GM21447 (cell line): ENCODE results near the gene CTNNA2.

Source experiments
- ATAC-seq: cut with Tn5 transposase; IDR thresholded peaks from one replicate; pipeline ENCODE4 v1.9.1; 2021; ENCODE audit not compliant: unreplicated experiment

CTNNA2 gene

DNA sequence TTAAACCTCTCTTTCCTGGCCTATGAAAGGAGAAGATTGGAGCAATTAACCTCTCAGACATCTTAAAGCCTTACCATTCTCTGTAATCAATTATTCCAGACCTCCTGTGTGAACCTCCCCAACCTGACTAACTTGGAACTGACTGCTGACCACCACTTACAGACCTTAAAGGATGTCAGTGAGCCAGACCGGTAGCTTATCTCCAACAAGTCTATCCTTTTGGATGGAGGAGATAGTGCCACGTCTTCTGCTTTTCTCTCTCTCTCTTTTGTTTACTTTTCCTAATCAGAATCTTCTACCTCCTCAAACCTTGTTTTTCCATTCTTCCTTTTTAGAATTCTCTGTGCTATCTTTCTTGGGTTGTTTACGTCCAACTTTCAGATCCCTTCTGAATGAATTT lies 734.5 kb downstream of the CTNNA2 start:
- ATAC-seq: no peak

DNA sequence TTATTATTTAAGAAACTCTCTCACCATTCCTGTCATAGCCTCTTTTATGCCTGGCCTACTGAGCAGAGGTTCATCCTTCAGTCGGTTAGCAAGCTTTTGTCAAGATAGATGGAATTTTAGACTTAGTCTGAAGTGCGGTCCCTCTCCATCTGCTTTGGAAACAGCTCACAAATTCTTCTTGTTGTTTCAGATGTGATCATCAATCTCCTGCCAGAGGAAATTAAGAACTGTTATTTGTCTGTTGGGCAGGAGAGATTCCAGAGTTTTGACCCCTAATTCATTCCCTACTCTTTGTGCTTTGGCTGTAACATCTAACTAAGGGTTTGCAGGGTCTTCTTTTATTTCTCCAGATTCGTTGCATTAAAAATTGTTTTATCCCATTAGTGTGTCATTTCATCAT lies 735.3 kb downstream of the CTNNA2 start:
- ATAC-seq: no peak

DNA sequence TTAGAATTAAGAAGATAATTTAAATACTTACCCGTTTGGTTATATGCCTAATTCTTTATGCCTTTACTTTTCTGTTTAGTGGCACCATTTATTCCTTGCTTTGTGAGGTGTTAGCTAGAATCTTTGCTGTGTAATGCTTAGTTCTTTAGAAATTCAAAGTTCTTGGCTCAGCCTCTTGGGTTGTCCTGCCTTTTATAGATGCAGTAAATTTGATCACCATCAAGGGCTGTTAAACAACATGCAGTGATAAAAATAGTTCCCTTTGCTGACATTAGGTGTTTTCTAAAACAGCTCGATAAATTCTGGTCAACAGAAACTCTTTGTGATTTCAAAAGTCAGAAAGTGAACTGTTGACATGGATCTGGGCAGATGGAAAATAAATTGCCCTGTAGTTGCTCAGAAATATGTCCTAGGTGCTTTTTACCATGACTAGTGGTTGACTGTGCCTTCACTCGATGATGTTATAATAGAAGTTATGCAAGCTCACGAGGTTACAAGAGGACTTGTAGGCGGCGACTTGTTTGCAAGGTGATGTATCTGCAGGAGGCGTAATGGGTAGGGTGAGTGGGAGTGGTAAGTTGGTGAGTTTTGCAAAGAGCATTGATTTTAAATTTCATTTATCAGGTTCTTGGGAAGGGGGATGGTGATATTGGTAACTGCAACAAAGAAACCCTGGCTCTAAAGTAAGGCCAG lies 739.6 kb downstream of the CTNNA2 start:
- no peak for ATAC-seq

DNA sequence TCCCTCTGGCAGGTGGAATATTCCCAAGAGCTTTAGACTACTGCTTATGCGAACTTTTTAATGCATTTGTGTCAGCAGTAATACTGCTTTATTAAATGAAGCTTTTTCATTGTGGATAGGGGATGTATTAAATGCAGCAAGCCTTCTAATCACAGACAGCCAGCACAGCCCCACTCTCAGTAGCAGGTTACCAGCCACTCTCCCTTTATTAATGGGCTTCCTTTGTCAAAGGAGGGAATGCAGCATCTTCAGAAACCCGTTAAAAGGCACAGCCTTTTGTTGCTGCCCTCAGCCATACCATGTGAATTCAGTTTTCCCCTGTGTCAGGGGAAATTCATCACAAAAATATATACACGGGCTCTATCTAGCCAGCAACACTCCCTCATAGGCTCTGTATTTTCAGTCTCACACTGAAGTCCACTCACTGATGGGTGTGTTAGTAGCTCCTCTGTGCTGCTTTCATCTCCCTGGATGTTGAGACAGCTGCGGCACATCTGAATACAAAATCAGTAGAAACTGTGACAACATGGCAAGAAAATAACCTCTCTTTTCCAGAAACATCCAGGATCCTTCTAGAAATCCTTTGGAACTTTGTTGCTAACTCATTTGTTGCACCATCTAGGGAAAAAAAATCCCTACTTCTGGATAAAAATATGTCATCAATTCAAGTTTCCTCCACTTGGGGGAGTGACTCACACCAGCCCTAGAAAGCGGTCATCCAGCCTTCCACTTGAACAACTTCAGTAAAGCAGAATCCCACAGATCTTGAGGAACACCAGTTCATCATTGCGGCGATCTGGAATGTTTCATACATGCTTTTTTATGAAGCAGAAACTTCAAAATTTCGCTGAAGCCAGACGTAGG lies 743.3 kb downstream of the CTNNA2 start:
- no peak for ATAC-seq

DNA sequence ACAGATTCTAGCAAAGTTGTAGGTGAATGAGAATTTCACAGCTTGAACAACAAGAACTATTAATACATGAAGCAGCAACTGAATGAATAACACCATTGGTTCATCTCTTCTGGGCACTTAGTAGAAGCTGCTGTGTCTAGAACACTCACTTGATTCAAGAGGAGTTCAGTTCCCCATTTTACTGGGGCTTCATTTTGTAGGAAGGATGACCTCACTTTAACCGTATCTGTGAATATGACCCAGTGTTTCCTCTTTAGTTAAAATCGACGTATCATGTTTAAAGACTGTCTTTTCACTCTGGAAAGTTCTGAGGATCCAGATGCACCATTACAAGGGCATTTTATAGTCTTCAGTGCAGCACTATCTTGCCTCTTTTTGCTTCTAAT lies 743.9 kb downstream of the CTNNA2 start:
- no peak for ATAC-seq

DNA sequence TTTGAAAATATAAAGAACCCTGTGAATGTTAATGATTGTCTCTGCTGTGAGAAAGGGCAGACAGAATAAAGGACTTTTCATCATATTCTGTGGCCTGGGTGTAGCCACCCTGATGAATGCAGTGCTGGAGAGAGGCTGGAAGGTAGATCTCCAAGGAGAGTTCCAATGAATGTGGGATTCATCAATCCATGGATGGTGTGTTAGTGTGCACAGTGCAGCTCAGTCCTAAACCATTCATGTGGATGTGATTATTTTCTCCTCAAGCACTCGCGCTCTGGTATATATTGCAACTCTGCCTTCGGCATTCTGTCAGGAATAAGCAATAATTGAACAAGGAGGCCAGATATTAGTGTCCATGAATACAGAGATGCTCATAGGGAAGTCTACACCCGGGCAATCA lies 744.6 kb downstream of the CTNNA2 start:
- ATAC-seq: no peak

DNA sequence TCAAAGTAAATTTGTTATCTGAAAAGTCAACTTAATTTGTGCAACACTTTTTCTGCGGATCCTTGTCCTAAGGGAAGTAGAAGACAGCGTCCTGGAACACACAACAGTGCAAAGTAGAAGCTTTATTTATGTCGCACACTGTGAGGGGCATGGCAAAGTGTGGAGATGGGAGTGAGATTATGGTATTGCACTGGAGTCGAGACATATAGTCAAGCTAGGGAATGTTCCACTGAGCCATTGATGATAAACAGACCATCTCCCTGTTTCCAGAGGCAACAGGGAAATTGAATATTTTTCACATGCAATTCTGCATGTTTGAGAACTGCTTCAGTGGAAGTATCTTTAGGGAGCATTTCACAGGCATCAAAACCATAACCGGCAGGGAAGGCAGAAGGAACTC lies 745.5 kb downstream of the CTNNA2 start:
- ATAC-seq: no peak

DNA sequence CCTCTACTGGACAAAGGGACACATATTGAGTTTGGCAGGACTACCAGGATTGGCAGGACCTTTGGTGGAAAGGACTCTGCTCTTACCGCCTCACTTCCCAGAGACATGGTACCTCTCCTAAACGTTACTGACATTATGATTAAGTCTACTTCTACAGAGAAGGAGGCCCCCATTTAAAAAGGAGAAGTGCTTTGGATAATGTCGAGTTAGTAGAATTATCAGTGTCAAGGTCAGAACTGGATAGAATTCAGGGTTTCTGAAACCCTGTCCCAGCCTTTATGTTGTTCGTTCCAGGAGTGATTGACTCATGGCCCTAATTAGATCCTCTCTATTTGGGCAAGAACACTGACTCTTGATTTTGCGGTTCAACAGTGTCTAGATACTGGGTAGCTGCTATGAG lies 745.9 kb downstream of the CTNNA2 start:
- ATAC-seq: no peak

DNA sequence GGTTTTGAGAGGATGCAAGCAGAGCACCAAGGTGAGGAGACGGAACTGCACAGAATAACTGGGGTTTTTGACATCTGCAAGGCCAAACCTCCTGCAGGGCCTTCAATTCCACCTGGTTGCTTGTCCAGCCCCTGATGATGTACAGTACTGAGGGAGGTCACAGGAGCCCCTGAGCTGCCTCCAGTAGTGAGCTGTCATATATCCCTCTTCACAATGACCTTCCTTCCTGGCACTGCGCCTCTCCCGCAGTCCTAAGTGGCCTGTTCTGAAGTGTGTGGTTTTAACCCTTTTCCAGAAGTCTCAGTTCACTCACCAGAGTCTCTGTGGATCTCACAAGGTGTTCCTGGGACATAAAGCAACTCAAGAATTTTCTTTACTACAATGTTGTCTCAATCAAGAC lies 746.4 kb downstream of the CTNNA2 start:
- ATAC-seq: no peak

DNA sequence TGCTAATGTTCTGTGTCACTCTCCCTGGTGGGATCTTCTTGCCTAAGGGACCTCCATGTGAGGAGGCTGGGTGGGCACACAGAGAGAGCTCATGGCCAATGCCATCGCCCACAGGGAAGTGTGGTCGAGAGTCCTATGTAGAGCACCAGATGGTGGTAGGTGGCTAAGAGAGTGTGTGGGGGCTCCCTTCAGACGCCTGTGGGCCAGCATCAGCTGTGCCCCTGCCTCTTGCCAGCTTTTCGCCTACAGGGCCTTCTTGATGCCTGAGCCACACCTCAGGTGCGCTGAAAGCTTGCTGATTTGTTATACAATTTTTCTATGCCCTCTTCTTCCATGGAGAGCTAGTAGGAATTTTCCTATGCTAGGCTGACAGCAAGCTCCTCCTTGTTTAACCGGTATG lies 753.4 kb downstream of the CTNNA2 start:
- ATAC-seq: no peak

DNA sequence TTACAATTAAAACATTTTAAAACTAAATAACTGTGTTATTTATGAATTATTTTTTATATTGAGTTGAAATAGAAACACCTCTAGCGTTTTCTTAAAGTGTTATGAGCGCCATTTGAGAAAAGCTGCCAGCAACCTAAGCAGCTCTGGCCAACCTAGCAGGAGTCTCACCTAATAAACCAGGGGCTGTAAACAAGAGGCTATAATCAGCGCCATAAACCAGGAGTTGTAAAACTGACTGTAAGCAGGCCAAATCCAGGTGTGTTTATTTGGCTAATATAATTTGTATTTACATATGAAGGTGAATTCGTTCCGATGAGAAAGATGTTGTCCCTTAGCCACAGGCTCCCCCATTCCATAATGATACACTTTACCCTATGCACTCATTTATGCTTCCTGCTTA lies 757.0 kb downstream of the CTNNA2 start:
- no peak for ATAC-seq

DNA sequence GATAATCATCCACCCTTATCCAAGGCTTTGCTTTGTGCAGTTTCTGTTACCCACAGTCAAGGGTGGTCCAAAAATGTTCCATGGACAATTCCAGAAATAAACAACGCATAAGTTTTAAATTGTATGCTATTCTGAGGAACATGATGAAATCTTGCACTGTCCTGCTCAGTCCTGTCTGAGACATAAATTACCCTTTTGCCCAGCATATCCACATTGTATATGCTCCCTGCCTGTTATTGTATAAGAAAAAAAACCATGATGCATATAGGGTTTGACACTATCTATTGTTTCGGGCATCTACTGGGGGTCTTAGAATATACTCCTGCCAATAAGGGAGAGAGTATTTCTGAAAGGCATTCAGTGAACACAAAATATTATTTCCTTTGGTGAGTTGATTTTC lies 767.7 kb downstream of the CTNNA2 start:
- ATAC-seq: no peak

DNA sequence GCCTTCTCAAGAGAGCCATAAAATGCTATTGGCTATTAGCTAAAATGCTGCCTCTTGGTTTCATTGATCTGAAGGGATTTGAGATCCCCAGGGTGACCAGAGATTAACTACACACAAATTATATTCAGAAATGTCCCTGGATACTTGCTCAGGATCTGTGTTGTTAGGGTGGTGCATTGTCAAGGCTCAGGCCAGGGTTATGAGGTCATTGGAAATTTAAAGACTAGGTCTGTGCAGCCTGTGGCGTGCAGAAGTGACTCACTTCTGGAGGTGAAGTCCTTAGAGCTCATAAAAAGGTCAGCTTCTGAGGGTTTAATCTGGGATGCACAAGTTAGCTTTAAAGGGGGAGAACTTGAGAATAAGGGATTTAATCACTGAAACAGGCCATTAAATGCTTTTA lies 768.2 kb downstream of the CTNNA2 start:
- no peak for ATAC-seq

DNA sequence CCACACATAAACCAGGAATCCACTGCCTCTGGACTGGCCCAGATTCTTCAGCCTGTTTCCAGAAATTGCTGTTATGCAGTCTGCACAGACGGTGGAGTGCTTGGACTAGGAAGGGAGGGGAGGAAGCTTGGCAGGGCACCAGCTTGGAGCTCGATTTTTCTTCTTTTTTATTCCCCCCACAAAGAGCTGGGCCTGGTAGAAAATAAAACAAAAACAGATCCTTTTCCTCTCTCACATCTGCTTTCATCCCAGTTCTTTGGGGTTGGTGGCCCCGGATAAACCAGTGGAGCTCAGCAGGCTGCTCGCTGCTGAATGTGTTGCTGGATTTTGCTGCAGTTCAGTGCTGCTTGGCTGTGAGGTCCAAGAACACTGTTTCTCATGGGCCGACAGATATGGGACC lies 775.7 kb downstream of the CTNNA2 start:
- ATAC-seq: no peak

DNA sequence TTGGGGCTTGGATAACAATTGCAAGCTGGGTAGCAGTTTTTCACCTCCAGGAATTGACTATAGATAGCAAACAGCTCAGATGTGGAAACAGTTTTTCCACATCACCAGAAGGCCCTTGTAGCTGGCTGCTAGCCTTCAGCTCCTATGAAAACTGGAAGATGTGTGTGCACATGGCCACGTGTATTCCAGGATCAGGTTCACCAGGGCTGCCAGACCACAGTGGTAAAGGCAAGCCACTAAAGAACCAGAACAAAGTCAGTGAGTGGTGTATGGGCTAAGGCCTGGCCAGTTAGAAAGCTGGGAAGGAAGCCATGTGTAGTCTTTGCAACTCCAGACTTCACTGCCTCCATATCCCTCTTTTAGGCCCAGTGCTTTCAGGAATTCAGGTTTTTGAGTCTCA lies 778.8 kb downstream of the CTNNA2 start:
- no peak for ATAC-seq

DNA sequence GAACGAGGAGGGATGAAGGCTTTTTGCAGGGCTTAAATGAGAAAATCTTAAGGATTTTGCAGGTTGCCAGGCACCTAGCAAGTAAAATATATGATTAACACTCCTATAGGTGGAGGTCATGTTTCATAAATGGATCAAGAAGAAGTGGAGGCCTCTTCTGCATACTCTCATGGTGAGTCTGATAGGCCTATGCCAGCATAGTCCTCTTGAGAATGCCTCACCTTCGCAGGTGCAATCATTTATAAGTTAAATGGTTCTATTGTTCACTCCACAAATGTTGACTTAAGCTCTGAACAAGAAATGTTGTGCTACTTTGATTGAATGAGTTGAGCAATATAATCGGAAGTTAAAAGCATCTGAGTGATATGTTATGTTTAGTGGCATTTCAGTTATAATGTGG lies 779.6 kb downstream of the CTNNA2 start:
- no peak for ATAC-seq

DNA sequence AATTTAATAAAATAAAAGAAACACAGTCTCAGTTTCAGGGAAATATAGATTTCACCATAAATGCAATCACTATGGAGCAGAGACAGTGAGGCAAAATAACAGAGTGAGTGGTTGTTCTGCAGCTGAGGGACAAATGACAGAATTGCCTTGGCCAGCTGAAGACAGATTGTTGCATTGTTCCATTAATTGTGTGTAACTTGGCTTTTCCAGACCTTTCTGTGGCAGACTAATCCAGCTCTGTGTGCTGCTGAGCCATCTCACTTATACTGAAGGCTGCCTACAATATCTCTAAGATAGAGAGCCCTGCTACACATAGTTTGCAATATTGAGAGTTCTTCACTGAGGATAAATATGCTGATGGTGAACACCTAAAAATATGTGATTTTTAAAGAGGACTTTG lies 780.2 kb downstream of the CTNNA2 start:
- ATAC-seq: no peak

DNA sequence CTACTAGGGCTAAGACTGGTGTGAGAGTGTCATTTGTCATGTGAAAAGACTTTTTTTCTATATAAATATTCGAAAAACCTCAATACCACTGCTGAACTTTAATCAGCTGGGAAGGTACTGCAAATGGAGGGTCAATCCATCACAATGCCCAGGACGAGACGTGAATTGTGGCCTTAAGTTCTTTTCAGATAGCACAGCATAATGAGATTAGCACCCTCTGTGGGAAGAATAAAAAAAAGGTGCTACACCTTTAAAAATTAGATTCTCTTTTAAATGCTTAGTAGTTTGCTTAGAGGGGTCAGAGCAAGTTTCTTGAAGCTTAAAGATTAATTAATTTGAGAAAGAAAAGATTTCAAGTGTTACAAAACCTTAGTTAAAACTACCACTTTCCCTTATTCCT lies 786.1 kb downstream of the CTNNA2 start:
- no peak for ATAC-seq

DNA sequence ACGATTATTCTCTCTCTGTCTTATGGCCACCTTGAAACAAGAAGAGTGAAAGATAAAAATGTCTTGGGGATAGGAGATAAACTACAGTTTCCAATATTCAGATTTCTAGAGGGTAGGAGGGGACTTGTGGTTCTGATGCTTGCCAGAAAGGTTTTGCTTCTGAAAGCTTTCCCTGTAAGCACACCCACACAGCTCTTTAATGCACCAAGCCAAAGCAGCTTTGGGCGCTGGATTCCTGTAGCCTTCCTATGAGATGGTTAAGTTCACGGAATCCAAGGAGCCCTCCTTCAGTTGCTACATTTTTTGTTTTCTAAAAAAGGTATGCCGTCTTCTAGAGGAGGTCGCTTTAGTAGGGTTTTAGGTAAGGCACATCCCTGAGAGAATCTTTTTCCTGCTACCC lies 786.8 kb downstream of the CTNNA2 start:
- ATAC-seq: no peak

DNA sequence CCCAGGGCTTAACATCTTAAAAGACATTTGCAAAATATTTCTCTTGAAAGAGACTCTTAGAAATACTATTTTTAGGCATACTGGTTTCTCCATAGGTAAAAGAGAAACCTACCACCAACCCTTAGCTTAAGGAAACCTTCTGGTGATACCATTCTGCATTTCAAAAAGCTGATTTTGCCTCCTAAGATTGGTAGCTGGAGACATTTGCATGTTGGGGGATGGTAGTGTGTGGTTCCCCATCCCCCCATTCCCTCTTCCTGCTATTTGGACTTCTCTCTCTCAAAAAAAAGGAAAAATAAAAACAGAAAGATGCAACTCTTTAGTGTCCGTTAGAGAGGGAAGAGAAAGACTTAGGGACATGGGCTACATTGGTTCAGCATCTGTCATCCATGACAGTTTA lies 787.5 kb downstream of the CTNNA2 start:
- no peak for ATAC-seq

DNA sequence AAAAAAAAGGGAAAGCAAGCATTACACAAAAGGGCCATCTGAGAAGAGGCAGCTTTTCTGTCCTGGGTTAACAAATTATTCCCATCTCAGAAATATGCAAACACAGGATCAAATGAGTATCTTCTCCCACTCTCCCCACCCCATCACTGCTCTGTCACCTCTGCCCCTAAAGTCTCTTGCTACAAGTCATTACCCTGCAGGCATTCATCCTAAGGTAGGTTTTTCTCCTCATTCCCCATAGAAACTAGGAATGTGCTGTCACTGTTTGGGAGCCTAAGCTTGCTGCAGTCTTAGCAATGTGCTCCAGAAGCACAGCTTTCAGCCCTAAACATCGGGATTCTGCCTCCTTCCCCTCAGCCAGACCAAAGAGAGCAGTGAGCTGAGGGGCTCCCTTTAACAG lies 788.1 kb downstream of the CTNNA2 start:
- no peak for ATAC-seq

DNA sequence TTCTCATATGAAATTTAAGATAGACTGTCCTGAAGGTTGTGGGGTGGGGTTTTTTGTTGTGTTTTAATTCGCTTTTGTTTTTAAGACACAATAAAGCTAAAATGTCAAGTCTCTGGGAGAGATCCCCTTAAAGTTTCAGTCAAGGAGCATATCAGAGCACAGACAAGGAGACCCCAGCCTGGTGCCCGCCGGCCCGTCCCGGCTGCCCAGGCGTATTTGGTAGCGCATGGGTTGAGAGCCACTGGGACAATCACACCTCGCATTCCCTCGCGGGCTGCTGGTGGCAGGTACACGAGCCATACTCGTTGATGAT lies 789.1 kb downstream of the CTNNA2 start:
- ATAC-seq: no peak
